Nephron progenitor cell (in vitro differentiated cells): Measurements from ENCODE around the gene LAT.
"Not testable (repeated sequence)": the region's sequence is repeated elsewhere in the genome, so short reads cannot be mapped to it uniquely, and the experiment has no call there.

ENCODE experiments used
- DNase-seq: peaks from one replicate; pipeline ENCODE4 v3.0.0; 2021
- H3K27ac Mint-ChIP-seq: 2 replicates; pipeline ENCODE4 v1.8.0; 2021; ENCODE audit warnings: mild to moderate bottlenecking, moderate library complexity, mixed read lengths
- H3K27me3 Mint-ChIP-seq: 2 replicates; pipeline ENCODE4 v1.8.0; 2021; ENCODE audit warnings: mild to moderate bottlenecking, low read depth, mixed read lengths; ENCODE audit not compliant: poor library complexity
- H3K36me3 Mint-ChIP-seq: 2 replicates; pipeline ENCODE4 v1.8.0; 2021; ENCODE audit warnings: low read depth, mixed read lengths
- H3K4me1 Mint-ChIP-seq: 2 replicates; pipeline ENCODE4 v1.8.0; 2021; ENCODE audit warnings: mixed read lengths
- H3K4me3 Mint-ChIP-seq: 2 replicates; pipeline ENCODE4 v1.8.0; 2021; ENCODE audit warnings: mild to moderate bottlenecking, moderate library complexity, mixed read lengths
- H3K9me3 Mint-ChIP-seq: 2 replicates; pipeline ENCODE4 v1.8.0; 2021; ENCODE audit warnings: mild to moderate bottlenecking, moderate library complexity, mixed read lengths
- CTCF ChIP-seq: fragments of 200-600 bp; sonication (generic); IDR thresholded peaks from 2 replicates; pipeline ENCODE4 v1.5.0; 2021; ENCODE audit warnings: antibody characterized with exemption

LAT gene

DNA sequence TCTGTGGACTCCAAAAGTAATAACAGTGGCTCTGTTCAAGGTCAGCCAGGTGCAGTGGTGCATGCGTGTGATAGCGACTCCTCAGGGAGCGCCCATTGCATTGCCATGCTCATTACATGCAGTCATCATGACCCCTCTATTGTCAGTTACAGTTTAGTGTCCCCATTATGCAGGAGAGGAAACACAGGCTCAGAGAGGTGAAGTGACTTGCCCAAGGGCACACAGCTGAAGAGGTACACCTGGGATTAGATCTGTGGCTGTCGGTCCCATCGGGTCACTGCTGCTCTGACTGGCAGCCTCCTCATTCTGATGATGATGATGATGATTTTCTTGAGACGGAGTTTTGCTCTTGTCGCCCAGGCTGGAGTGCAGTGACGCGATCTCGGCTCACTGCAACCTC is 7.6 kb downstream of the LAT start:
- DNase-seq: no peak
- no peak for TF ChIP-seq CTCF
- Mint-ChIP-seq H3K36me3 (peaks cover 7% of the 10 kb centered on the region), H3K9me3 (peaks cover 2% of the 10 kb centered on the region), H3K27me3 (peaks cover 10% of the 10 kb centered on the region), H3K27ac (no peak overlapping the region), H3K4me3 (no peak overlapping the region), H3K4me1 (no peaks in the 10 kb centered on the region)

- H3K9me3 Mint-ChIP-seq: no peaks in the 10 kb centered on the region
- H3K4me3 Mint-ChIP-seq: no peak overlapping the region
- H3K36me3 Mint-ChIP-seq: no peaks in the 10 kb centered on the region
- TF ChIP-seq CTCF: no peak
- H3K27me3 Mint-ChIP-seq: peaks cover 23% of the 10 kb centered on the region
- H3K27ac Mint-ChIP-seq: no peak overlapping the region
- DNase-seq: no peak
- no peaks in the 10 kb centered on the region for H3K4me1 Mint-ChIP-seq
These were observed 14.0 kb downstream of the LAT start for GRCh38 chr16:28998837-28999236.

GRCh38 chr16:28999577-28999976 is 14.7 kb downstream of the LAT start:
- no peak overlapping the region for H3K27ac Mint-ChIP-seq
- no peak overlapping the region for H3K4me3 Mint-ChIP-seq
- DNase-seq: no peak
- peaks cover 23% of the 10 kb centered on the region for H3K27me3 Mint-ChIP-seq
- H3K36me3 Mint-ChIP-seq: no peaks in the 10 kb centered on the region
- no peaks in the 10 kb centered on the region for H3K4me1 Mint-ChIP-seq
- H3K9me3 Mint-ChIP-seq: no peaks in the 10 kb centered on the region
- no peak for TF ChIP-seq CTCF

DNA sequence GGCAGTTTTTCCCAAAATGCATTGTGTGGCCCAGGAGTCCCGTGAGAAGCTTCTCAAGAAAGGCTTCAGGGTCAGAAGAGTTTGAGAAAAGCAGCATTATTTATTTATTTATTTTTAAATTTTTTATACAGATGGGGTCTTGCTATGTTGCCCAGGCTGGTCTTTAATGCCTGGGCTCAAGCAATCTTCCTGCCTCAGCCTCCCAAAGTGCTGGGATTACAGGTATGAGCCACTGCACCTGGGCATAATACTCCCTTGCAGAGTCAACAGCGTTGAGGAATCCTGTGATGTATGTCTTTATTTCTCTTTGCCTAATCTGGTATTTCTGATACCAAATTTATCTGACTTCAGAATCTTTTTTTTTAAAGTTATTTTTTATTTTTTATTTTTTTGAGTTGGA is 15.2 kb downstream of the LAT start:
- no peak for DNase-seq
- Mint-ChIP-seq H3K4me3 (no peak overlapping the region), H3K4me1 (no peaks in the 10 kb centered on the region), H3K27ac (no peak overlapping the region), H3K27me3 (peaks cover 23% of the 10 kb centered on the region), H3K9me3 (no peaks in the 10 kb centered on the region), H3K36me3 (no peaks in the 10 kb centered on the region)
- TF ChIP-seq CTCF: no peak

DNA sequence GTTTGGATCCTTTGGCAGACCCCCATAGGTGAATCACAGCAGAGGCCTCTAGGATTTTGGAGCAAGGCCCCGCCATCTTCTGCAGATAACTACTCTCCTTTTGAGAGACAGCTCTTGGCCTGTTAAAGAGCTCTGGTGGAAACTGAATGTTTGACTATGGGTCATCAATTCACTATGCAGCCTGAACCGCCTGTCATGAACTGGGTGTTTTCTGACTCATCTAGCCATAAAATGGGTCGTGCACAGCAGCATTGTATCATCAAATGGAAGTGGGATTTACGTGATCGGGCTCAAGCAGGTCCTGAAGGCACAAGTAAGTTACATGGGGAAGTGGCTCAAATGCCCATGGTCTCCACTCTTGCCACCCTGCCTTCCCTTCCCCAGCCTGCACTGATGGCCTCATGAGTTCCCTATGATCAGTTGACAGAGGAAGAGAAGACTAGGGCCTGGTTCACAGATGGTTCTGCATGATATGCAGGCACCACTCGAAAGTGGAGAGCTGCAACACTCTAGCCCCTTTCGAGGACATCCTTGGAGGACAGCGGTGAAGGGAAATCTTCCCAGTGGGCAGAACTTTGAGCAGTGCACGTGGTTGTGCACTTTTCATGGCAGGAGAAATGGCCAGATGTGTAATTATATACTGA is 19.8 kb downstream of the LAT start:
- not testable (repeated sequence) for H3K27ac Mint-ChIP-seq, H3K4me3 Mint-ChIP-seq, H3K4me1 Mint-ChIP-seq, H3K36me3 Mint-ChIP-seq, H3K9me3 Mint-ChIP-seq, DNase-seq
- H3K27me3 Mint-ChIP-seq: peaks cover 18% of the 10 kb centered on the region

- H3K4me1 Mint-ChIP-seq: no peaks in the 10 kb centered on the region
- DNase-seq: no peak
- no peak for TF ChIP-seq CTCF
- no peak overlapping the region for H3K4me3 Mint-ChIP-seq
- no peaks in the 10 kb centered on the region for H3K36me3 Mint-ChIP-seq
- no peak overlapping the region for H3K27ac Mint-ChIP-seq
- H3K9me3 Mint-ChIP-seq: no peaks in the 10 kb centered on the region
- H3K27me3 Mint-ChIP-seq: peaks cover 23% of the 10 kb centered on the region
These were observed 23.1 kb downstream of the LAT start for GRCh38 chr16:29007730-29008593.
